Esophagus squamous epithelium (tissue), 4 donors: Measurements from ENCODE around the gene RSPO1.

Experiments used
- POLR2A ChIP-seq, 4 donors: fragments of 450-650 bp; IDR thresholded peaks; one replicate each; pipeline ENCODE4 v1.6.1; 2017; ENCODE audit warnings: antibody characterized with exemption in 4 of 4, mild to moderate bottlenecking in 4 of 4, moderate library complexity in 3 of 4
- TF ChIP-seq, protein P1 (sequence below), 6 experiments: fragments of 450-650 bp in 4 of 6; fragments of 200-600 bp in 2 of 6; sonication (generic) in 2 of 6; IDR thresholded peaks; one replicate each; pipeline ENCODE4 v1.5.1; 2016 to 2019; ENCODE audit warnings: antibody characterized with exemption in 6 of 6, mild to moderate bottlenecking in 4 of 6, moderate library complexity in 4 of 6

DNA sequence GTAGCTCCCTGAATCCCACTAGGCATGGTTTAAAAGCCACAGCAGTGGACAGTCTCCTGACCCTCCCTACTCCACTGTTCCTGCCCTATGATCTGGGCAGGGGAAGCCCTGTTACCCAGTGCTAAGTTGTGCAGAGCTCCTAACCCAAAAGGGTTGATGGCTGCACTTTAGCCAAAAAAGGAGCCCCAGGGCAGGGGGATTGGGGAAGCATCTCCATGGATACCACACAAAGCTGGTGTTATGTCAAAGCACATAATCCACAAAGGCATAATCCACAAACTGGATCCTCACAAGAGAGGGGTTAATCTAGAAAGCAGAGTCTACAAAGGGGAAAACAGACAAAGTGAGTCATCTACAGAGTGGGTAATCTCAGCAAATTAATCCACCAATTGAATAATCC, 5.7 kb downstream of the RSPO1 start:
- TF ChIP-seq, protein P1, sequence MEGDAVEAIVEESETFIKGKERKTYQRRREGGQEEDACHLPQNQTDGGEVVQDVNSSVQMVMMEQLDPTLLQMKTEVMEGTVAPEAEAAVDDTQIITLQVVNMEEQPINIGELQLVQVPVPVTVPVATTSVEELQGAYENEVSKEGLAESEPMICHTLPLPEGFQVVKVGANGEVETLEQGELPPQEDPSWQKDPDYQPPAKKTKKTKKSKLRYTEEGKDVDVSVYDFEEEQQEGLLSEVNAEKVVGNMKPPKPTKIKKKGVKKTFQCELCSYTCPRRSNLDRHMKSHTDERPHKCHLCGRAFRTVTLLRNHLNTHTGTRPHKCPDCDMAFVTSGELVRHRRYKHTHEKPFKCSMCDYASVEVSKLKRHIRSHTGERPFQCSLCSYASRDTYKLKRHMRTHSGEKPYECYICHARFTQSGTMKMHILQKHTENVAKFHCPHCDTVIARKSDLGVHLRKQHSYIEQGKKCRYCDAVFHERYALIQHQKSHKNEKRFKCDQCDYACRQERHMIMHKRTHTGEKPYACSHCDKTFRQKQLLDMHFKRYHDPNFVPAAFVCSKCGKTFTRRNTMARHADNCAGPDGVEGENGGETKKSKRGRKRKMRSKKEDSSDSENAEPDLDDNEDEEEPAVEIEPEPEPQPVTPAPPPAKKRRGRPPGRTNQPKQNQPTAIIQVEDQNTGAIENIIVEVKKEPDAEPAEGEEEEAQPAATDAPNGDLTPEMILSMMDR (IDR thresholded peaks at IDR 0.05), result no peak
- no peak for TF ChIP-seq POLR2A (IDR thresholded peaks at IDR 0.05)
